Stimulated activated CD8-positive, alpha-beta memory T cell treated with anti-CD3 and anti-CD28 coated beads, Interleukin-4, amount 100 ng/mL, for 1 hour (primary cell): ENCODE results near the gene SIRPB1.
"Not testable (repeated sequence)": the region's sequence is repeated elsewhere in the genome, so short reads cannot be mapped to it uniquely, and the experiment has no call there.

Experiments
- DNase-seq, 2 donors: peaks; one replicate each; pipeline ENCODE4 v3.0.0-alpha.2; 2020; ENCODE audit warnings: low read depth in 2 of 2, low spot score in 1 of 2

The SIRPB1 gene

DNA sequence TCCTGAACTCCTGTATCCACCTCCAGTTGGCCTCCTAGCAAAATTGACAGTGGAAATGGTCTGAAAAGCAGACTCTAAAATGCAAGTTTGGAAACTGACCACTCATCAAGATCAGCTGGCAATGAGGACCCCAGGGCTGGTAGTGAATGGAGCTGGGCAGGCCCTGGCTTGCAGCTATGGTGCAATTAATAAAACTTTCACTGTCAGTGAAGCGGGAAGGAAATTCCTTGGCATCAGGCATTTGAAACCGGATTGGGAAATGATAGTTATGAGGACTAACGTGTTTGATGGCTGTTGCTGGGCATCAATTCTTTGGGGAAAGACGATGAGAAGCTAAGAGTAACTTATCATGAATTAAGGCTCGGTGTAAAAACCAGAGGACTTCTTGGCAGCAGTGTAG lies 19.1 kb downstream of the SIRPB1 start:
- DNase-seq: no peak

DNA sequence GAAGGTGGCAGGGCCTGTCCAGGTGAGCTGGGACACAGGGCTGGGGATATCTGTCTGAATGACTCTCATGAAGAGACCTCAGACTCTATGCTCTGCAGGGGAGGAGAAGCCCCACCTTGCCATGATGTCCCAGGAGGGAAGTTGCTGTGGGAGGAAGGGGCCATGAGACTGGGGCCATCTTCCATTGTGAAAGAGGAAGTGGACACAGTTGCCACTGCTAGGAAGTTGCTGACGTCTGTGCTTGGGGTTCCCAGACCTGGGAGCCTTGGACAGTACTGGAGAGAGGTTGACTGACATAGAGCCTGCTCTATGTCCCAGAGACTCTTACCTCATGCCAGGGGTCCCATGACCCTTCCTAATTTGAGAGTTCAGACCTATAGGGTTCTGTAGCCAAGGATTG lies 24.5 kb downstream of the SIRPB1 start:
- no peak for DNase-seq

- no peak for DNase-seq
Measured at GRCh38 chr20:1588533-1589460, 31.0 kb downstream of the SIRPB1 start.

GRCh38 chr20:1587781-1588532 lies 31.9 kb downstream of the SIRPB1 start:
- DNase-seq: no peak

DNA sequence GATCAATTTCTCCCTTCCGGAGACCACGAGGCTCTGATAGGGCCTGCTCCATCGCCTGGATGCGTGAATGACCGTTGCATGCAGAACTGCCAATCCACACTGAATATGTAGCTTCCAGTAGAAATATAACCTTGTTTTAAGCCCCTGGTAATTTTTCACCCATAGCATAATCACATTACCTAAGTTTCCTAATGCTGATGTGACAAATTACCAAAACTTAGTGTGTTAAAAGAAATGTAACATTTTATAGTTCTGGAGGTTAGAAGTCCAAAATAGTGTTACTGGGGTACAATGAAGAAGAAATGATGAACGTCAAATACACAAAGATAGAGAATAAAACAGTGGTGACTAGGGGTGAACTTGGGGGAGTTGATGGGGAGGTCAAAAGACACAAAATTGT lies 40.3 kb downstream of the SIRPB1 start:
- DNase-seq: no peak

DNA sequence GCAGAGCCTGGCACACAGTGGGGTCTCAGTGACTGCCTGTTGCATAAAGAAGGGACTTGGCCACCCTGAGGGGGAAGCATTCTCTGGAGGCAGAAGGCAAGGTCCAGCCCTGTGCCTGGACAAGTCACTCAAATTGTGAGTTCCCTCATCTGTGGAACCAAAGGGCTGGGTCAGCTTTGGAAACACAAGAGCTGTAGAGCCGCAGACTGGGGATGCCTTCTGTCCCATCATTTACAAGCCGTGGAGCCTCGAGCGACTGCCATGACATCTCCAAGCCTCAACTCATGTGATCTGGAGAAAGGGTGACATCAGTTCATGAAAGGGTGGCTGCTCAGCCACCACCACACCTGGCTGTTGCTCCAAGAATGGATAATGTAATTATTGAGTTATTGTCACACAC lies 41.9 kb downstream of the SIRPB1 start:
- DNase-seq: no peak

- not testable (repeated sequence) for DNase-seq
Measured at GRCh38 chr20:1577313-1577712, 42.5 kb downstream of the SIRPB1 start.

- no peak for DNase-seq
Measured at GRCh38 chr20:1576641-1577040, 43.2 kb downstream of the SIRPB1 start.

DNA sequence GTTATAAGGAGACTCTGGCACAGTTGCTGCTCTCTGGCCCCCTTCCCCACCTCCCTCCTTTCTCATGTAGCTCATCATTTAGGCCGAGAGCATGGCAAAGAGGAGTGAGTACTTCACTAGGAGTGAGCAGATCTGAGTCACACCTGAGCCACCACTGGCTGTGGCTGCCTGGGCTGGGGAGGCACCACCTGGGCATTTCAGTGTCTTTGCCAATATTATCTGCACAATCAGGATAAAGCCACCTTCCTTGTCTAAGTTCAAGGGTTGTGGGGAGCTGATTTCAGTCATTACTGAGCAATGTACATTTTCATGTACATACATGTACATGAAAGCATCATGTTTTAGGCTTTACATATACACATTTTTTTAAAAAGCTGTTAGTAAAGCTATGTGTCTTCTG lies 43.8 kb downstream of the SIRPB1 start:
- DNase-seq: not testable (repeated sequence)

- not testable (repeated sequence) for DNase-seq
Measured at GRCh38 chr20:1571583-1571982, 48.2 kb downstream of the SIRPB1 start.
